ENCODE results near the gene DDO.

The DDO gene

GRCh38 chr6:110419028-110419739 lies 3.8 kb upstream of the DDO start:
- DNase-seq (ENCODE audit: low read depth): no peak

DNA sequence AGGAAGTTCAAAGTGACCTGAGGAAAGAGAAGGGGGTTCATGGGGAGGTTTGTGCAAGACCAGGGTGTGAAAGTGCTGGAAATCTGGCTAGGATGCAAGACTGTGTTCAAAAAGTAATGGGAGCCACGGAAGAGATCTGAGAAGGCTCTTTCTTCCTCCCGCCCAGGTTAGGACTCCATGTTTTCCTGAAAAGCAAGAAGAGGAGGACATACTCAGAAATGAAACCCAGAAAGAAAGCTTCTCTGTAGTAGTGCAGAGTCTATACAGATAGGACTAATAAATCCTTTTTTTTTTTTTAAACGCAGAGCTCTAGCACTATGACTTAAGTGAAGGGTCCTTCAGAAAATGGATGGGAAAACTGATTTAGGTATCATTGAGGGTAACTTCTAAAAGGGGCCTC lies 3.2 kb upstream of the DDO start:
- DNase-seq (ENCODE audit: low read depth): no peak

- DNase-seq (ENCODE audit: low read depth): no peak
Observed at GRCh38 chr6:110414669-110415068, 706 bp downstream of the DDO start.

GRCh38 chr6:110412360-110412759 lies 3.0 kb downstream of the DDO start:
- no peak for DNase-seq (ENCODE audit: low read depth)

DNA sequence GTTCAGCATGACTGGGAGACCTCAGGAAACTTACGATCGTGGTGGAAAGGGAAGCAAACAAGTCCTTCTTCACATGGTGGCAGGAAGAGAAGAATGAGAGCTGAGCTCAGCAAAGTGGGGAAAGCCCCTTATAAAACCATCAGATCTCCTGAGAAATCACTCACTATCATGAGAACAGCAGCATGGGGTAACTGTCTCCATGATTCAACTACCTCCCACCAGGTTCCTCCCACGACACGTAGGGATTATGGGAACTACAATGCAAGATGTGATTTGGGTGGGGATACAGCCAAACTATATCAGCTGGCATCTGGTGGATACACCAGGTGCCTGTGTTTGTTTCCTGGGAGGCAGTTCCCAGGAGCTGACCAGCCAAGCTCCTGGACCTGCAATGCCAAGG lies 4.9 kb downstream of the DDO start:
- no peak for DNase-seq (ENCODE audit: low read depth)

- DNase-seq (ENCODE audit: low read depth): no peak
Observed at GRCh38 chr6:110409794-110410193, 5.6 kb downstream of the DDO start.

GRCh38 chr6:110408901-110409300 lies 6.5 kb downstream of the DDO start:
- DNase-seq (ENCODE audit: low read depth): no peak

DNA sequence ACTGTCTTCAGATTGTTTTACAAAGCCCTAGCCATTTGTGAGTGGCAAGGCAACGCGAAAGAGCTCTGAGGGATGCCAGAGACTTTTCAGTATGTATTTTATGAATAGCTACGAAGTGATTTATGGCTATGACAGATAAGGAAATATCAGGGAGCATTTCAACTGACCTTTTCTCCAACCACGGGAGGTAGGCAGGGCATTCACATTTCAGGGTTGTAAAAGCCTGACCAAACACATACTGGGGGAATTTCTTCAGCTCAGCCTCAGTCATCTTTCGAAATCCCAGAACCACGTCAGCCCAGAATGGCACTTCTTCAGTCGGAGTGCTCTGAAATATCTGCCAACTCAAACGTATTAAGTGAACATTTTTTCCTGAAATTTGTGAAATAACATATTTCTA lies 10.8 kb downstream of the DDO start:
- DNase-seq (ENCODE audit: low read depth): no peak

- DNase-seq (ENCODE audit: low read depth): no peak
Observed at GRCh38 chr6:110401585-110402176, 13.7 kb downstream of the DDO start.

DNA sequence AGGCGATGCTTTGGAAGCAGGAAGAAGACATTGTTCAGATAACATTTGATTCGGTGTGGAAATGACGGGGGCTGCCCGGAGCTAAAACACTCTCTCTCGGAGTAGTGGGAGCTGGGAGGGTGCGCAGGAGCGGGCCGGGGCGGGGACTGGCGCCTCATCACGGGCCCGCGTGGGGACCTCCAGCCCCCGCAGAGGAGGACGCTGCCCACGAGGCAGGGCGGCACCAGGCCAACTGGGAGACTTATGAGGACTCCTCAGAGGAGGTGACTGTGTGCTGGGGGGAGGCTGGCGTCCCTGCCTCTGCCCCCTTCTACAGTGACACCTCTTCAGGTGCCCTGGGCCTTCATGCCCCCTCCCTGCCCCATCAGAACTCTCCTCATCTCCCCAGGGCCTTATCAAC lies 15.2 kb downstream of the DDO start:
- DNase-seq (ENCODE audit: low read depth): no peak

GRCh38 chr6:110399219-110400071 lies 15.9 kb downstream of the DDO start:
- DNase-seq (ENCODE audit: low read depth): no peak

GRCh38 chr6:110398778-110399177 lies 16.6 kb downstream of the DDO start:
- DNase-seq (ENCODE audit: low read depth): no peak

DNA sequence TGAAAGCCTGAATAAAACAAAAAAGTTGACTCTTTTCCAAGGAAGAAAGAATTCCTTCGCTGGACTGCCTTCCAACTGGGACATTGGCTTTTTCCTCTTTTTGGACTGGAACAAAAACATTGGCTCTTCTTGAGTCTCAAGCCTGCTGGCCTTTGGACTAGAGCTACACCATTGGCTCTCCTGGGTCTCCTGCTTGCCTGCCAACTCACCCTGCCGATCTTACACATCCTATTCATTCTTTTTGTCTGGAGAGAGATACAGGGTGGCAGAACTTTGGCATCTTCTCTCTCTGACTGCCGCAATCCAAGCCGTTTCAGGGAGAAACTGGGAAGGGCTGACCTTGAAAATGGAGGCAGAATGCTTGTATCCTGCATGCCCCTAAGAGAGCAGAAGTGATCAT lies 20.2 kb downstream of the DDO start:
- DNase-seq (ENCODE audit: low read depth): no peak

- DNase-seq (ENCODE audit: low read depth): no peak
Observed at GRCh38 chr6:110394409-110394808, 21.0 kb downstream of the DDO start.

- DNase-seq (ENCODE audit: low read depth): no peak
Observed at GRCh38 chr6:110392727-110393126, 22.6 kb downstream of the DDO start.

DNA sequence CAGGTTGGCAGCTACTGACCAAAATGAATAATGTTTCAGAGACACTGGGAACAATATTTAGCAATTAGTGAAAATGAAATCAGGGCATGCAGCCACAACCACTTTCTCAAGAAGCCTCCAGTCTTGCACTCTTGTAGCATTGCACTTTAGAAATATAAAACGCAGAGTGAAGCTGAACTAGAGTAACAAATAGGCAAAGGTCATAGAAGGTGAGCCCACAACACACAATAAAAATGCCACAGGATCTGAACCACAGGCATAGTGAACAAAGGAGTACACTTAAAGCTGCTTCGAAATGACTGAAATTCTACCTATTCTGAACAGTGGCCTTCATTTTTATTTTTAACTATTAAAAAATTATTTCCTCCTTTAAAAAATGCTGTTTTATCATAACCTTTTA lies 25.0 kb downstream of the DDO start:
- no peak for DNase-seq (ENCODE audit: low read depth)

- peak; percentile 84 for DNase-seq (ENCODE audit: low read depth)
Observed at GRCh38 chr6:110389689-110390382, 25.5 kb downstream of the DDO start.

- DNase-seq (ENCODE audit: low read depth): no peak
Observed at GRCh38 chr6:110387986-110388385, 27.4 kb downstream of the DDO start.

- DNase-seq (ENCODE audit: low read depth): no peak
Observed at GRCh38 chr6:110385458-110385863, 29.9 kb downstream of the DDO start.

- no peak for DNase-seq (ENCODE audit: low read depth)
Observed at GRCh38 chr6:110378552-110378951, 36.8 kb downstream of the DDO start.

DNA sequence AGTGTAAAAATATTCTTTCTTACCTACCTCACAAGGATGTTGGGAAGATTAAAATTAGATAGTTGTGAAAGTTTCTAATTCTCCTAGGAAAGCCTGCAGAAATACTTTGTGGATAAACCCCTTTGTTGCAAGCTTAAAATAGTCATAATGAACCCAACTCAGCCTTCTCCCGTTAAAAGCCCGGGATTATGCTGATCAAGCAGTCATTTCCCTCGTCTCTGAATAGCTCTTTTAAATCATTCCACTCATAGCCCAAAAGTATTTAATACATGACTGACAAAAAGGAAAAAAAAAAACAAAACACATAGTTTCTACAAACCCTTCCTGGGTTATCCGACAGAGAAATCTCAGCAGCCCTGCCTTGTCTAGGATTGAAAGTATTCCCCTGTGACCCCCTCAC lies 46.3 kb downstream of the DDO start:
- no peak for DNase-seq (ENCODE audit: low read depth)

GRCh38 chr6:110368284-110368683 lies 47.1 kb downstream of the DDO start:
- no peak for DNase-seq (ENCODE audit: low read depth)

GRCh38 chr6:110367825-110368224 lies 47.5 kb downstream of the DDO start:
- no peak for DNase-seq (ENCODE audit: low read depth)

All from CMK (cell line).